Fibroblast of pulmonary artery (primary cell): ENCODE results near the gene CEP85.

Experiments used
- DNase-seq: peaks from one replicate; pipeline ENCODE4 v3.0.0-alpha.2; 2010; ENCODE audit warnings: low read depth
- H3K4me3 ChIP-seq: replicated peaks from 2 replicates; pipeline ENCODE4 v1.5.1; 2011; ENCODE audit warnings: low read depth, mild to moderate bottlenecking, control low read depth, low read length, moderate library complexity
- TF ChIP-seq, protein P1 (sequence below): IDR thresholded peaks from 2 replicates; pipeline ENCODE4 v1.5.1; 2011; ENCODE audit warnings: mild to moderate bottlenecking, control low read depth, low read length, inconsistent platforms; ENCODE audit errors: missing control alignments

CEP85 gene

DNA sequence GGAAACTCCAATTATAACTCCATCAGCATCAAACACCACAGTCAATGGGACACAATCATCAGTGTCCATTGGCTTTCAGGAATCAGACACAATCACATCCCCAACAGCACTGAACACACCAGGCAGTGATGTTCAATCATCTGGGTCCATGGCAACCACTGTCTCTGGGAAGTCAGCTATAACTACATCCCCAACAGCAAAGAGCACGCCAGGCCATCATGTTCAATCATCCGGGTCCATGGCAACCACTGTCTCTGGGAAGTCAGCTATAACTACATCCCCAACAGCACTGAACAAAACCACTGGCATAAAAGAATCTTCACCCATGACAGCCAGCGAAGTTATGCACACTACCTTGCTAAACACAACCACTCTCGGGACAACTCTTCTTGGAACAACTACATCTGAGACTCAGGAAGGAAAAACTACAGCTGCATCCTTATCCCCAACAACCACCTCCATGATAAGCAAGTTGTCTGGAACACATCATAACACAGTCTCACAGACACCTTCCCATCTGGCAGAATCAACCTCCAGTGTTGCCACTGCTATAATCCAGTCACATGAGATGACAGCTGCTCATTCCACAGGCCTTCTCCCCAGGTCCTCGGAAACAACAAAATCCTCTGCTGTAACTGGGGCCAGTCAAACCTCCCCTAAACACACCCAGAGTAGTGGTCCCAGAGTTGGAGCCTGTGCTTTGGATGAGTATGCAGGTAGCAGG, 23.7 kb upstream of the CEP85 start:
- no peak overlapping the region for H3K4me3 ChIP-seq
- TF ChIP-seq, protein P1, sequence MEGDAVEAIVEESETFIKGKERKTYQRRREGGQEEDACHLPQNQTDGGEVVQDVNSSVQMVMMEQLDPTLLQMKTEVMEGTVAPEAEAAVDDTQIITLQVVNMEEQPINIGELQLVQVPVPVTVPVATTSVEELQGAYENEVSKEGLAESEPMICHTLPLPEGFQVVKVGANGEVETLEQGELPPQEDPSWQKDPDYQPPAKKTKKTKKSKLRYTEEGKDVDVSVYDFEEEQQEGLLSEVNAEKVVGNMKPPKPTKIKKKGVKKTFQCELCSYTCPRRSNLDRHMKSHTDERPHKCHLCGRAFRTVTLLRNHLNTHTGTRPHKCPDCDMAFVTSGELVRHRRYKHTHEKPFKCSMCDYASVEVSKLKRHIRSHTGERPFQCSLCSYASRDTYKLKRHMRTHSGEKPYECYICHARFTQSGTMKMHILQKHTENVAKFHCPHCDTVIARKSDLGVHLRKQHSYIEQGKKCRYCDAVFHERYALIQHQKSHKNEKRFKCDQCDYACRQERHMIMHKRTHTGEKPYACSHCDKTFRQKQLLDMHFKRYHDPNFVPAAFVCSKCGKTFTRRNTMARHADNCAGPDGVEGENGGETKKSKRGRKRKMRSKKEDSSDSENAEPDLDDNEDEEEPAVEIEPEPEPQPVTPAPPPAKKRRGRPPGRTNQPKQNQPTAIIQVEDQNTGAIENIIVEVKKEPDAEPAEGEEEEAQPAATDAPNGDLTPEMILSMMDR, result no peak

DNA sequence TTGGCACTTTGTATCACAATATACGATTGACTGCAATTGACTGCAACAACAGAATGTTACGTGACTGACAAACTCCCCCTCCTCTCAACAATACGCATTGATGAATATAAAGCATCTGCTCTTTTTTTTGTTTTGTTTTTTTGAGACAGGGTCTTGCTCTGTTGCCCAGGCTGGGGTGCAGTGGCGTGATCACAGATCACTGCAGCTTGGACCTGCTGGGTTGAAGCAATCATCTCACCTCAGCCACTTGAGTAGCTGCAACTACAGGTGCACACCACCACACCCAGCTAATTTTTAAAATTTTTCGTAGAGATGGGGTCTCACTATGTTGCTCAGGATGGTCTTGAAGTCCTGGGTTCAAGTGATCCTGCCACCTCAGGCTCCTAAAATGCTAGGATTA, 21.3 kb upstream of the CEP85 start:
- H3K4me3 ChIP-seq, result no peak overlapping the region
- TF ChIP-seq, protein P1, result no peak
- no peak for DNase-seq

More for the DNA sequence above, 23.7 kb upstream of the CEP85 start:
- no peak for DNase-seq

DNA sequence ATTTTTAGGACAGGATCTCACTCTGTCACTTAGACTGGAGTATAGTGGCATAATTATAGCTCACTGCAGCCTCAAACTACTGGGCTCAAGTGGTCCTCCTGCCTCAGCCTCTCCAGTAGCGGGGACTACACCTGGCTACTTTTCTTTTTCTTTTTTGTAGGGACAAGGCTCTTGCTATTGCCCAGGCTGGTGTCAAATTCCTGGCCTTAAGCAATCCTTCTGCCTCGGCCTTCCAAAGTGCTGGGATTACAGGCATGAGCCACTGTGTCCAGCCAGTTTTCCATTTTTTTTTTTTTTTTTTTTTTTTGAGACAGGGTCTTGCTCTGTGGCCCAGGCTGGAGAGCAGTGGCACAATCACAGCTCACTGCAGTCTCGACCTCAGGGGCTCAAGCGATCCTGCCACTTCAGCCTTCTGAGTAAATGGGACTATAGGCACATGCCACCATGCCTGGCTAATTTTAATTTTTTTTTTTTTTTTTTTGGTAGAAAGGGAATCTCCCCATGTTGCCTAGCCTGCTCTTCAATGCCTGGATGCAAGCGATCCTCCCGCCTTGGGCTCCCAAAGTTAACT, 20.6 kb upstream of the CEP85 start:
- TF ChIP-seq, protein P1, result no peak
- H3K4me3 ChIP-seq, result no peak overlapping the region
- no peak for DNase-seq

DNA sequence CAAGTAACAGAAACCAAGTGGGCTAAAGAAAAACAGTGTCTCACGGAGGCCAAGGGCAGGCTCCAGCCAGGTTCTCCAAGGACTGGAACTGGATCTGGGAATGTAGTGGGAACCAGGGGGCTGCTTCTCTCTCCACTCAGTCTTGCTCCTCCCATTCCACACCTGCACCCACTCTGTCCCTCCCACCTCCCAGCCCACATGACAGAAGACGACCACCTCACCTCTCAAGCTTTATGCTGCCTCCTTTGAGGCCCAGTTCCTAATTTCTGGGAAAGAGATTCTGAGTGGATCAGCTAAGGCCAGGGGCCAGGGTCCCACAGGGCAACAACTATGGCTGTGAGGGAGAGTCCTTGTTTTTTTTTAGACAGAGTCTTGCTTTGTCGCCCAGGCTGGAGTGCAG, 18.8 kb upstream of the CEP85 start:
- no peak for DNase-seq
- H3K4me3 ChIP-seq, result no peak overlapping the region
- TF ChIP-seq, protein P1, result no peak

DNA sequence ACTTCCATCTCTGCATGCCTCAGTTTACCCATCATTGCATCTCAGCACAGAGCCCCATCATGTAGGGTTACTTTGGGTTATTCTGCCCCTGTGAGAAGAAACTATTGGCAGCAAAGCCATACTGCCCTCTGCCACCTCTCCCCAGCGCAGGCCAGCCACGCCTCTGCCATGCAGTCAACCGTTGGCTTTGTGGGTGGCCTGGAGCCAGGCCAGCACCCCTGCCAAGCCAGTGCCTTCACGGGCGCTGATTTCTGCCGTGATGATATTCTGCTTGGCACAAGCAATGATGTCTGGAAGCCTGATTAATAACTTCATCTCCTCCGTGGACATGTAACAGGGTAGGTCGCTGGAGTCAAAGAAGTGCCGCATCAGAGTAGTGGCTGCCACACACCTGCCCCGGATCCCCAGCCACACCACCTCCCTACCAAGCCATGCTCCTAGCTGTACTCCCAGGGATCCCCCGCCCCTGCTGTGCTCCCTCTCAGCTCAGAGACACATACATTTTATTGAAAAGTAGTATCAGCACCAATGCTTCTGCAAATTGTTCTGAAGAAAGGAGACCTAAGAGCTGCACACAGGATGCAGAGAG, 15.0 kb upstream of the CEP85 start:
- TF ChIP-seq, protein P1, result no peak
- no peak for DNase-seq
- H3K4me3 ChIP-seq, result no peak overlapping the region

DNA sequence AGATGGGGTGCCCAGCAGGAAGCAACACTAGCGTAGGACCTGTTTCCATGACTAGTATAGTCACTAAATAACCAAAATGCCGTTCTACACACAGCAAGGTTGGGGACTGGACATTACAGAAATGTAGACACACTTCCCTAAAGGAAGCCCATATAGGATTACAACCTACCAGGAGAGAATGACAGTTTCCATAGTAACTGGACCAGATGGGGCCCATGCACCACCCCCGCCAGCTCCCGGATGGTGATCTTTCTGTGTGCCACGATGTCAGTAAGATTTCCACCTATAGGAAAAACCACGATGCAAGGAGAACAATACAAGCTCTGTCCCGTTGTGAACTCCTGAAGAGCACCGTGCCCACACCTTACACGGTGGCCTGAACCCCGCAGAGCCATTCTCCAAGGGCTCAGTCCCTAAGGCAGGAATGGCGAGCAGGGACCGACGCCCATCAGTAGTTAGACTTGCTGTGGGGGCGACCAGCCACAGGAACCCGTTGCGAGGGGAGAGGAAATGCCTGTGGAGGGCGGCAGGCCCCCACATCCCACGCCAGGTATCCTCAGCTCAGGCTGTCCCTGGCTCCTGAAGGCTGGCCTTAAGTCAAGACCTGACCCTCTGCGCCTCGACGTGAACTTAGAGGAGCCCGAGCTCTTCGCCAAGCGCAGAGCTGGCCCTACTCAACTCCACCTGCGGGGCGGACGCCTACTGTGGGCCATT, 13.6 kb upstream of the CEP85 start:
- no peak overlapping the region for H3K4me3 ChIP-seq
- DNase-seq, result no peak
- TF ChIP-seq, protein P1, result no peak
